Body of pancreas (tissue), 4 donors: ENCODE data around the gene TMEM117.

Experiments
- CTCF ChIP-seq, 7 experiments: fragments of 450-650 bp in 4 of 7; fragments of 200-600 bp in 3 of 7; sonication (generic) in 3 of 7; IDR thresholded peaks; one replicate each; pipeline ENCODE4 v1.5.1; 2016 to 2019; ENCODE audit warnings: antibody characterized with exemption in 7 of 7
- POLR2A ChIP-seq, 3 donors: fragments of 450-650 bp; IDR thresholded peaks; one replicate each; pipeline ENCODE4 v1.6.1; 2016; ENCODE audit warnings: antibody characterized with exemption in 3 of 3, mild to moderate bottlenecking in 2 of 3

GRCh38 chr12:44053549-44054127 is 217.8 kb downstream of the TMEM117 start:
- TF ChIP-seq POLR2A (IDR thresholded peaks at IDR 0.05) (no peak), CTCF (IDR thresholded peaks at IDR 0.05) (no peak)
